ENCODE results near the gene PLEKHA3.

DNA sequence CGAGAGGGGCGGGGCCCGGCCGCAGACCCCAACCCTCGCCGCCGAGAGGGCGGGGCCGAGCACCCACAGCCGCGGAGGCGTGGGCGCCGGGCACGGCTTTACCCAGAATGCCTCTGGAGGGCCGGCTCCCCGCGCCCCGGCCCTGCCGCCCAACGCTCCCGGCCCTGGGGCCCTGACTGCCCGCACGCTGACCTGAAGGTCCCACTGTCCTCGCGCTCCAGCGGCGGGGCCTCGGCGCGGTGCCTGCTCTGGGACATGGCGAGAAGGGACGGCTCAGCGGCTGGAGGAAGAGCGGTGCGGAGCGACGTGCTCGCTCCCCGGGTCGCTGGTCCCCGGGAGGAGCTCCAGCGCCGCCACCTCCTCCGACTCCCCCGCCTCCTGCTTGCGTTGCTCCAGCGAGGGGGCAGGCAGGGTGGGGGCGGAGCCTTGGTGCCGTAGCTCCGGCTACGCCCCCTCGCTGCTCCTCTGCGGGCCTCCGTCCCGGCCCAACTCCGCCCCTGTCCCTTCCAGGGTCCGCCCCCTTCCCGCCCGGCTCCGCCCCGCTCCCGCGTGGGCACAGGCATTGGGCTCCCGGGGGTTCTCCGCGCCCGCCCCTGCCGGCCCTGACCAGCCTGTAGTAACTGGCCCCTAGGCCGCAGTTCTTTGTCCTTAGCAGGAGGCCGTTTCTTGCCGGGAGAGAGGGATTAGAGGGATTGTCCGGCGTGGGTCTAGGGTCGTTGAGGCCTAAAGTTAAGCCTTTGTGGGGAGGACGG lies 29.3 kb upstream of the PLEKHA3 start, which contains the start of the genes PJVK and PRKRA:
- TF ChIP-seq, protein P1, sequence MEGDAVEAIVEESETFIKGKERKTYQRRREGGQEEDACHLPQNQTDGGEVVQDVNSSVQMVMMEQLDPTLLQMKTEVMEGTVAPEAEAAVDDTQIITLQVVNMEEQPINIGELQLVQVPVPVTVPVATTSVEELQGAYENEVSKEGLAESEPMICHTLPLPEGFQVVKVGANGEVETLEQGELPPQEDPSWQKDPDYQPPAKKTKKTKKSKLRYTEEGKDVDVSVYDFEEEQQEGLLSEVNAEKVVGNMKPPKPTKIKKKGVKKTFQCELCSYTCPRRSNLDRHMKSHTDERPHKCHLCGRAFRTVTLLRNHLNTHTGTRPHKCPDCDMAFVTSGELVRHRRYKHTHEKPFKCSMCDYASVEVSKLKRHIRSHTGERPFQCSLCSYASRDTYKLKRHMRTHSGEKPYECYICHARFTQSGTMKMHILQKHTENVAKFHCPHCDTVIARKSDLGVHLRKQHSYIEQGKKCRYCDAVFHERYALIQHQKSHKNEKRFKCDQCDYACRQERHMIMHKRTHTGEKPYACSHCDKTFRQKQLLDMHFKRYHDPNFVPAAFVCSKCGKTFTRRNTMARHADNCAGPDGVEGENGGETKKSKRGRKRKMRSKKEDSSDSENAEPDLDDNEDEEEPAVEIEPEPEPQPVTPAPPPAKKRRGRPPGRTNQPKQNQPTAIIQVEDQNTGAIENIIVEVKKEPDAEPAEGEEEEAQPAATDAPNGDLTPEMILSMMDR (optimal IDR thresholded peaks at IDR 0.05 in 1 of 3, IDR thresholded peaks at IDR 0.05 in 1 of 3, conservative IDR thresholded peaks at IDR 0.05 in 1 of 3; ENCODE audit: extremely low read depth in 1 of 3, insufficient read depth in 2 of 3, low read length in 3 of 3), result no peak
- TF ChIP-seq EZH2 (IDR thresholded peaks at IDR 0.05; ENCODE audit: low read length), result no peak

All from keratinocyte (primary cell).